HL-60 (cell line): ENCODE data around the gene DTNA.

Source experiments
- POLR2AphosphoS5 ChIP-seq: IDR thresholded peaks from 2 replicates; pipeline ENCODE4 v1.6.1; 2012; ENCODE audit warnings: low read depth
- SPI1 ChIP-seq: IDR thresholded peaks from 2 replicates; pipeline ENCODE4 v1.6.1; 2012; ENCODE audit warnings: low read depth, mild to moderate bottlenecking, borderline replicate concordance
- TF ChIP-seq, protein P1 (sequence below): IDR thresholded peaks from one replicate; pipeline ENCODE4 v1.5.1; 2011; ENCODE audit warnings: low read length, control low read depth, inconsistent platforms; ENCODE audit not compliant: insufficient read depth

DNA sequence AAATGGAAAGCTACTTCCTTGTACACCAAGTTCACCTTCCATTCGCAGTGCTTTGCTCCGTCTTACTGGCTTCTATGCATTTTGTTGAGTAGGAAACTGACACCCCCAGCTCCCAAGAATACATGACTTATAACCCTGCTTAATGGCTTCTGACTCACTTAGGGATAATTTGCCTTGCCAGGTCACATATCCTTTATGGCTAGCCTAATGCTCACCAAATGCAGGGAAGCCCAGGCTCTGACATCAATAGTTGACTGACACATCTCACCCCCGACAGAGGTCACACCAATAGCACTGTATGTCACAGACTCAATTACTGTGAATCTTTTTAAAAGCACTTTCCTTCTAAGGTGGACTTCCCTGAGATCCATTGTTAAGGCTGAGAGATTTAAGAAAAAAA is 147.2 kb downstream of the DTNA start:
- no peak for TF ChIP-seq SPI1
- TF ChIP-seq, protein P1, sequence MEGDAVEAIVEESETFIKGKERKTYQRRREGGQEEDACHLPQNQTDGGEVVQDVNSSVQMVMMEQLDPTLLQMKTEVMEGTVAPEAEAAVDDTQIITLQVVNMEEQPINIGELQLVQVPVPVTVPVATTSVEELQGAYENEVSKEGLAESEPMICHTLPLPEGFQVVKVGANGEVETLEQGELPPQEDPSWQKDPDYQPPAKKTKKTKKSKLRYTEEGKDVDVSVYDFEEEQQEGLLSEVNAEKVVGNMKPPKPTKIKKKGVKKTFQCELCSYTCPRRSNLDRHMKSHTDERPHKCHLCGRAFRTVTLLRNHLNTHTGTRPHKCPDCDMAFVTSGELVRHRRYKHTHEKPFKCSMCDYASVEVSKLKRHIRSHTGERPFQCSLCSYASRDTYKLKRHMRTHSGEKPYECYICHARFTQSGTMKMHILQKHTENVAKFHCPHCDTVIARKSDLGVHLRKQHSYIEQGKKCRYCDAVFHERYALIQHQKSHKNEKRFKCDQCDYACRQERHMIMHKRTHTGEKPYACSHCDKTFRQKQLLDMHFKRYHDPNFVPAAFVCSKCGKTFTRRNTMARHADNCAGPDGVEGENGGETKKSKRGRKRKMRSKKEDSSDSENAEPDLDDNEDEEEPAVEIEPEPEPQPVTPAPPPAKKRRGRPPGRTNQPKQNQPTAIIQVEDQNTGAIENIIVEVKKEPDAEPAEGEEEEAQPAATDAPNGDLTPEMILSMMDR = no peak
- no peak for TF ChIP-seq POLR2AphosphoS5
